ENCODE data around the gene RARS2.

GRCh38 chr6:87606199-87606598 lies 16.4 kb upstream of the RARS2 start:
- TF ChIP-seq EZH2 (IDR thresholded peaks at IDR 0.05; ENCODE audit: borderline replicate concordance, low read length): no peak
- TF ChIP-seq CTCF (IDR thresholded peaks at IDR 0.05; ENCODE audit: low read length): no peak
